Lung (tissue), 12 donors: ENCODE results near the gene SLC47A1. TPM values are rescaled to one million over a fixed set of nuclear protein-coding genes. Genes with fewer than 3 reads are reported as not detected.

Experiments
- ATAC-seq: fragments of 200-7000 bp; cut with Tn5 transposase; one replicate; pipeline ENCODE4 v1.9.1; 2020; ENCODE audit warnings: moderate number of reproducible peaks; ENCODE audit not compliant: insufficient read depth, low FRiP score
- DNase-seq, 3 donors: peaks; one replicate each; pipeline ENCODE4 v3.0.0-alpha.2; 2013 to 2017
- H3K27ac ChIP-seq, 2 donors: one replicate each; pipeline ENCODE4 v1.5.1; 2013; ENCODE audit warnings: mild to moderate bottlenecking in 2 of 2, moderate library complexity in 2 of 2, control low read depth in 1 of 2, inconsistent platforms in 1 of 2, low read depth in 1 of 2, low read length in 1 of 2
- H3K27me3 ChIP-seq, 3 donors: one replicate each; pipeline ENCODE4 v1.5.1; 2013; ENCODE audit warnings: low read length in 2 of 3; ENCODE audit not compliant: control insufficient read depth in 3 of 3, insufficient read depth in 3 of 3
- H3K36me3 ChIP-seq, 4 donors: one replicate each; pipeline ENCODE4 v1.5.1; 2013; ENCODE audit warnings: low read length in 4 of 4, mild to moderate bottlenecking in 1 of 4, moderate library complexity in 1 of 4; ENCODE audit not compliant: control insufficient read depth in 4 of 4, insufficient read depth in 4 of 4
- H3K4me1 ChIP-seq, 5 donors: one replicate each; pipeline ENCODE4 v1.5.1; 2013; ENCODE audit warnings: low read length in 5 of 5, mild to moderate bottlenecking in 2 of 5, moderate library complexity in 1 of 5; ENCODE audit not compliant: control insufficient read depth in 5 of 5, insufficient read depth in 5 of 5
- H3K4me3 ChIP-seq: one replicate; pipeline ENCODE4 v1.5.1; 2013; ENCODE audit warnings: mild to moderate bottlenecking, control low read depth, moderate library complexity
- H3K9ac ChIP-seq, 2 donors: one replicate each; pipeline ENCODE4 v1.5.1; 2013; ENCODE audit warnings: low read length in 2 of 2, control low read depth in 1 of 2; ENCODE audit not compliant: insufficient read depth in 1 of 2
- H3K9me3 ChIP-seq, 4 donors: one replicate each; pipeline ENCODE4 v1.5.1; 2013; ENCODE audit warnings: low read length in 3 of 4, mild to moderate bottlenecking in 1 of 4, moderate library complexity in 1 of 4; ENCODE audit not compliant: control insufficient read depth in 4 of 4, insufficient read depth in 3 of 4
- CTCF ChIP-seq: IDR thresholded peaks from 2 replicates; pipeline ENCODE4 v1.5.1; 2012; ENCODE audit warnings: mild to moderate bottlenecking; ENCODE audit errors: control extremely low read depth, extremely low read depth
- WGBS, 2 donors: extraction: QIAGEN DNeasy Blood & Tissue Kit; methylation state at CpG; one replicate each; pipeline ENCODE4 v1.1.7; 2013; 5-methylcytosine and 5-hydroxymethylcytosine counted together
- polyA plus RNA-seq, 2 donors: library from polyadenylated mRNA; stranded (reverse); fragments of 200-250 nt; gene quantifications; one replicate each; pipeline ENCODE4 v1.2.1, GENCODE V29; 2013
- total RNA-seq, 2 donors: library from RNA; depleted of rRNA in 1 of 2; stranded (reverse); fragments of >200 nt in 1 of 2; gene quantifications; one replicate each; pipeline ENCODE4 v1.2.1, GENCODE V29; 2014 to 2021
- donor health status: control.
- donor health status: control.
- donor health status: Bipolar disorder and iron deficiency.
- donor health status: healthy.
- donor health status: DM: yes; HTN: yes; CAD: no.

SLC47A1 gene
- total and polyA plus RNA-seq, 4 donors = 0.74 to 9.4 (median 2.3) TPM

GRCh38 chr17:19618015-19618414 is 84.4 kb downstream of the SLC47A1 start:
- no peak overlapping the region for H3K9ac ChIP-seq
- ATAC-seq (no peak), DNase-seq (no peak)
- no peaks in the 10 kb centered on the region for H3K36me3 ChIP-seq
- no peaks in the 10 kb centered on the region for H3K4me1 ChIP-seq
- H3K27me3 ChIP-seq = no peaks in the 10 kb centered on the region
- TF ChIP-seq CTCF = no peak
- 97 to 98% methylated on average over 3 of the region's 3 CpGs for WGBS, 2 donors
- peaks cover 0 to 22% (median 14%) of the 10 kb centered on the region in 4 donors for H3K9me3 ChIP-seq
- H3K27ac ChIP-seq = no peak overlapping the region
- H3K4me3 ChIP-seq = no peak overlapping the region

GRCh38 chr17:19619705-19620325 is 86.2 kb downstream of the SLC47A1 start:
- H3K27ac ChIP-seq = no peak overlapping the region
- H3K27me3 ChIP-seq = no peaks in the 10 kb centered on the region
- H3K4me1 ChIP-seq = no peaks in the 10 kb centered on the region
- H3K4me3 ChIP-seq = no peak overlapping the region
- DNase-seq = peak in 1 of 3 donors; percentile 1
- ATAC-seq = no peak
- H3K9me3 ChIP-seq = peaks cover 0 to 22% (median 14%) of the 10 kb centered on the region in 4 donors
- WGBS, 2 donors = 50 to 74% methylated on average over 2 of the region's 2 CpGs
- H3K36me3 ChIP-seq = no peaks in the 10 kb centered on the region
- no peak overlapping the region for H3K9ac ChIP-seq
- no peak for TF ChIP-seq CTCF

- peaks cover 0 to 22% (median 14%) of the 10 kb centered on the region in 4 donors for H3K9me3 ChIP-seq
- no peaks in the 10 kb centered on the region for H3K4me1 ChIP-seq
- WGBS, 2 donors = 96 to 100% methylated on average over 1 of the region's 1 CpG
- no peak overlapping the region for H3K9ac ChIP-seq
- DNase-seq = no peak
- ATAC-seq = no peak
- TF ChIP-seq CTCF = no peak
- no peak overlapping the region for H3K27ac ChIP-seq
- H3K36me3 ChIP-seq = no peaks in the 10 kb centered on the region
- H3K4me3 ChIP-seq = no peak overlapping the region
- H3K27me3 ChIP-seq = no peaks in the 10 kb centered on the region
Measured at GRCh38 chr17:19621697-19622096, 88.0 kb downstream of the SLC47A1 start.

- ATAC-seq = no peak
- no peaks in the 10 kb centered on the region for H3K36me3 ChIP-seq
- no peaks in the 10 kb centered on the region for H3K4me1 ChIP-seq
- 98% methylated on average over 4 of the region's 4 CpGs for WGBS, 2 donors
- H3K27me3 ChIP-seq = peaks cover 0 to 4% (median 0%) of the 10 kb centered on the region in 3 donors
- no peak overlapping the region for H3K4me3 ChIP-seq
- no peak overlapping the region for H3K9ac ChIP-seq
- TF ChIP-seq CTCF = no peak
- no peak for DNase-seq
- no peak overlapping the region for H3K27ac ChIP-seq
- H3K9me3 ChIP-seq = peaks cover 0 to 9% (median 2%) of the 10 kb centered on the region in 4 donors
Measured at GRCh38 chr17:19626079-19626478, 92.4 kb downstream of the SLC47A1 start.
